ENCODE results near the gene BACH2.

DNA sequence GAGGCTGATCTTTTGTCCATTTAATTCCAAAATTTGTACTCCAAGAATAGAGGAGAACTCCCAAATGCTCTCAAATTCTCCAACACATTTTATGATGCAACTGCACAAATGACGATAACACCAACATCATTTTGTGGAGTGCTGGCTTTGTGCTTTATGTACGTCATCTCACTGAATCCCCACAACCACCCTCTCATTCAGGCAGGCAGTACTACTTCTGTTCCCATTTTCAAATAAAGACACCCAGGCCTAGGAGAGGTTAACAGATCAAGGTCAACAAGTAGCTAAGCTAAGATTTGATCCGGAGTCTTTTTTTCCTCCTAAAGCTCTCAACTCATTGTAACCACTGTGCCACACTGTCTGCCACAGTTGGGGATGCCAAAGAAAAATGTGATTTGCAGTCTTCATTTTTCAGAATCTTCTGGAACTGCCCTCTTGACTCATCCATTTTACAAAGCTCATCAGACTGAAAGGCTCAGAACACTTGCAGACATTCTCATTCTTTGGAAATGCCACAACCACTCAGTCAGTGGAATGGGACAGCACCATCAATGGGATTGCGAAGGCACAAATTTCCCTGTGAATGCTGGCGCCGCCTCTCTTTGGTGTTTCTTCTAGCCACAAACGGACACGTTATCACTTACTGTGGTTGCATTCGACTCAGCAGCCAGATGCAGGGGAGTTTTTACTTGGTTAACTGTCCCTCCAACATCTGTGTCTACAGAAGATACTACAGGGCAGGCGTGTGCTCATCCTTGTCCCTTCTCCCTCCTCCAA is 217.9 kb downstream of the BACH2 start:
- TF ChIP-seq EZH2phosphoT487 (IDR thresholded peaks at IDR 0.05; ENCODE audit: insufficient read depth, low read depth) (no peak), EZH2 (IDR thresholded peaks at IDR 0.05; ENCODE audit: insufficient read depth, poor library complexity, severe bottlenecking) (no peak)

Data from GM23248 (cell line).